Activated naive CD4-positive, alpha-beta T cell treated with anti-CD3 and anti-CD28 coated beads, Interleukin-2, amount 50 U/mL, for 24 hours (primary cell): ENCODE data around the gene GAS7.

ENCODE experiments used
- H3K27ac Mint-ChIP-seq: one replicate; pipeline ENCODE4 v1.8.0; 2021; ENCODE audit warnings: mild to moderate bottlenecking, mixed read lengths
- H3K27me3 Mint-ChIP-seq: one replicate; pipeline ENCODE4 v1.8.0; 2021; ENCODE audit warnings: mixed read lengths
- H3K36me3 Mint-ChIP-seq: one replicate; pipeline ENCODE4 v1.8.0; 2021; ENCODE audit warnings: mixed read lengths
- H3K4me1 Mint-ChIP-seq: one replicate; pipeline ENCODE4 v1.8.0; 2021; ENCODE audit warnings: mixed read lengths
- H3K4me3 Mint-ChIP-seq: one replicate; pipeline ENCODE4 v1.8.0; 2021; ENCODE audit warnings: mild to moderate bottlenecking, mixed read lengths
- H3K9me3 Mint-ChIP-seq: one replicate; pipeline ENCODE4 v1.8.0; 2021; ENCODE audit warnings: mixed read lengths

The GAS7 gene

DNA sequence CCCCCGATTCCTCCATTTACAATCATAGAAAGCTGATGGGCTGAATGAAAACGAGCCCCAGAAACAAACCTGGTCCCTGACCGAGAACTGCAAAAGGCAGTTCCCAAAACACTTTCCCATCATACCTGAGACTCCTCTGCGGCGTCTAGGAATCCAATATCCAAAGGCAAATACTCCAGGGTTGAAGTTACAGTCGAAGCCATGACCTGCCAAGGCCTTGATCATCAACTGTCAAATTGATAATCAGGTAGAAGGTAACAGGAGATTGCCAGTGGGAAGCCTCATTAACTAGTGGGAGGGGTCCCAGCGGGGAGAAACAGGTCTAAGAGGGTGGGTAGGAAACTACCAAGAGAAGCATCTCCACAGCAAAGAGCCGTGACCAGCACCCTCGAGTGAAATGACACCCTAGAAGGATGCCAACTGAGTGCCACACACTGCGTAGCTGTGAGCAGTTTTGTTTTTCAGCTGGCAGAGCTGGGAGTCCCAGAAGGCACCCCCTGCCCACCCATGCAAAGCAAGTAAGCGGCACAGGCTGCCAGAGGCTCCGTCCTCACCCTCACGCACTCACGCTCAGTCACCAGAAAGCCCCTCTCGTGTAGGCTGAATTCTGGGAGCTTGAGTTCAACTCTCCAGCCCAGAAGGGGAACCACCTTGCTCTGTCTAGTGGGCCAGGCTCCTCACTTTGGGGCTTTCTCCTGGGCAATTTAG, 146.1 kb downstream of the GAS7 start:
- Mint-ChIP-seq H3K36me3 (no peaks in the 10 kb centered on the region), H3K9me3 (no peaks in the 10 kb centered on the region), H3K27me3 (peaks cover 2% of the 10 kb centered on the region), H3K27ac (no peak overlapping the region), H3K4me3 (no peak overlapping the region), H3K4me1 (no peaks in the 10 kb centered on the region)

- Mint-ChIP-seq H3K4me1 (peaks cover 1% of the 10 kb centered on the region), H3K27me3 (peaks cover 2% of the 10 kb centered on the region), H3K4me3 (no peak overlapping the region), H3K27ac (no peak overlapping the region), H3K36me3 (no peaks in the 10 kb centered on the region), H3K9me3 (no peaks in the 10 kb centered on the region)
Measured at GRCh38 chr17:10051112-10051511, 147.3 kb downstream of the GAS7 start.

DNA sequence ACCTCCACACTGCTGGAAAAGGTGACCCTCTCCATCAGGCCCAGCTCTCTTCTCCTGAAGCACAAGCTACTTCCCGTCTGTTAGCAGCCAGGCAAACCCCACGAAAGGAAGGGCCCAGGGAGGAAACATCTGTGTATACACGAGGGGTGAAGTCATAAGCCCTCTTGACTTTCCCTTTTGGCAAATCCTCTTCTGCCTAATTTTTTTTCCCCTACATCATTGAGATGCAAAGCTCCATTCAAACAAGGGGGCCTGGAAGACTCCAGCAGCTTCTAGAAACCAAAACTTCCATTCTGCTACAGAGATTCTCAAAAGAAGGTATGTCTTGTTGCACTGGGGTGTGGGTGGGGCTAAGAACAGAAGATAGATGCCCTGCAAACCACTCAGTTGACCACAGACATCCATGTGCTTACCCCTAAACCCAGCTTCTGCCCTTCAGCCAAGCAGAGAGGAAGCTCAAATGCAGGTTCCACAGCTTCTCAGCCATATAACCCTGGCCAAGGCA, 147.8 kb downstream of the GAS7 start:
- no peak overlapping the region for H3K4me3 Mint-ChIP-seq
- no peak overlapping the region for H3K27ac Mint-ChIP-seq
- no peaks in the 10 kb centered on the region for H3K9me3 Mint-ChIP-seq
- no peaks in the 10 kb centered on the region for H3K36me3 Mint-ChIP-seq
- H3K4me1 Mint-ChIP-seq: peaks cover 3% of the 10 kb centered on the region
- H3K27me3 Mint-ChIP-seq: peaks cover 2% of the 10 kb centered on the region

DNA sequence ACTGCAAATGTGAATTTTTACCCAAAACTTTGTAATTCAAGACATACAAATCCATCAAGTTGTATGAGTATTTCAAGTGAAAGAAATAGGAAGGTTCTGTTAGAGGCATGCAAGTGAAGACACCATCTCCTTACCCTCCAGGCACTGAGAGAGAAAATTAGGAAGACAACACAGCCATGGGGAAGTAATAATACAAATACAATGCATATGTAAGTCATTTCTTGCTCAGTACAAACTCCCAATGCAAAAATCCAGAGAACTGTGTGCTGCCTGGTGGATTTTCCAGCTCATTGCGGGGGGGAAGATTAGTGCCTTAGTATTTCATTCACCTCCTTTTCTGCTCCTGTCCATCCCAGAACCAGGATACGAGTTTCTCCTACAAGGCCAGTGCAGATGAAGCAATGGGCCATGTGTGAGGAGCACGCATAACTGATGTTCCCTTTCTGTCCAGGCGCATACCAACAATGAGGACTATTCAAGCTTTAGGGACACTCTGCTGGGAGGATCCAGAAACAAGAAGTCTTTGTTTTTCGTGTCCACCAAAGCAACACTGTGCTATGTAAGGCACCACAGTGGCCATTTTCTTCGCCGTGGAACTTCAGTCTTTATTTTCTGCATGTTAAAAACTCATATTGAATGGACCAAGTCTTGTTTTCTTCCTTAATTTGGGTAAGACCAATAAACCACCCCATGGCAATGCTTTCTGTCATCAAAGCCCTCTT, 149.6 kb downstream of the GAS7 start:
- no peak overlapping the region for H3K4me3 Mint-ChIP-seq
- H3K27me3 Mint-ChIP-seq: peaks cover 2% of the 10 kb centered on the region
- no peaks in the 10 kb centered on the region for H3K36me3 Mint-ChIP-seq
- H3K4me1 Mint-ChIP-seq: peaks cover 3% of the 10 kb centered on the region
- H3K27ac Mint-ChIP-seq: no peak overlapping the region
- H3K9me3 Mint-ChIP-seq: no peaks in the 10 kb centered on the region

GRCh38 chr17:10046786-10047785, 151.3 kb downstream of the GAS7 start:
- no peaks in the 10 kb centered on the region for H3K36me3 Mint-ChIP-seq
- H3K9me3 Mint-ChIP-seq: no peaks in the 10 kb centered on the region
- no peak overlapping the region for H3K4me3 Mint-ChIP-seq
- peaks cover 2% of the 10 kb centered on the region for H3K27me3 Mint-ChIP-seq
- no peak overlapping the region for H3K27ac Mint-ChIP-seq
- H3K4me1 Mint-ChIP-seq: peaks cover 3% of the 10 kb centered on the region

- no peak overlapping the region for H3K27ac Mint-ChIP-seq
- H3K9me3 Mint-ChIP-seq: no peaks in the 10 kb centered on the region
- no peaks in the 10 kb centered on the region for H3K36me3 Mint-ChIP-seq
- H3K4me1 Mint-ChIP-seq: peaks cover 3% of the 10 kb centered on the region
- no peaks in the 10 kb centered on the region for H3K27me3 Mint-ChIP-seq
- H3K4me3 Mint-ChIP-seq: no peak overlapping the region
Measured at GRCh38 chr17:10045871-10046658, 152.3 kb downstream of the GAS7 start.

DNA sequence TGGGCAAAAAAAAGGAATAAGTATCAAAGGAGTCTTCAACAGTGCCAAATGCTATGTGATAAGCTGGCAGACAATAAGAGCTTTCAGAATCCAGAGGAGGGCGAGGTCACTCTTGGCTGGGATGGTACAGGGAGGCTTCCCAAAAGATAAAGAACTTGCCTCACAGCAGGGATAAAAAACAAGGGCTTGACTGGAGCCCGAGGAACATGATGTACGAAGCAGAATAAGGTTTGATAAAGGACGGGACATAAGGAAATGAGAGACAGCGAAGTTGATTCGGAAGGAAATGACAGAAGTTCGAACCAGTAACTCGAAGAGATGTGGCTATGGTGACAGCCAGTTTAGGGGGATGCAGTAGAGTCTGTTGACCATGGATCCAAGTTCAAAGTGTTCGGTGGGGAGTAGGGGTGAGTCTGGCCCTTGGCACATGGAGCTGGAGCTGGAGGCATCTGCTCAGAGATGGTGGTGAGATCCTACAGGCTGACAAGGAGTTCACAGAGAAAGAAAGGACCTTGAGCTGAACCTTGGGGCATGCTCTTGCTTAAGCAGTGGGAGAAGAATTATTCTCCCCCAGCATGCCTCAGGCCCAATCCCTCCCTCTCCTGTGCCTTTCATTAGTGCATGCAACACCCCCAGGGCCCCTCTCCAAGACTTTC, 155.7 kb downstream of the GAS7 start:
- H3K36me3 Mint-ChIP-seq: no peaks in the 10 kb centered on the region
- no peaks in the 10 kb centered on the region for H3K27me3 Mint-ChIP-seq
- H3K9me3 Mint-ChIP-seq: no peaks in the 10 kb centered on the region
- H3K4me3 Mint-ChIP-seq: no peak overlapping the region
- no peak overlapping the region for H3K27ac Mint-ChIP-seq
- H3K4me1 Mint-ChIP-seq: peaks cover 3% of the 10 kb centered on the region

- no peaks in the 10 kb centered on the region for H3K9me3 Mint-ChIP-seq
- no peak overlapping the region for H3K4me3 Mint-ChIP-seq
- no peaks in the 10 kb centered on the region for H3K27me3 Mint-ChIP-seq
- H3K36me3 Mint-ChIP-seq: no peaks in the 10 kb centered on the region
- peaks cover 3% of the 10 kb centered on the region for H3K4me1 Mint-ChIP-seq
- H3K27ac Mint-ChIP-seq: no peak overlapping the region
Measured at GRCh38 chr17:10041916-10042588, 156.4 kb downstream of the GAS7 start.

GRCh38 chr17:10041287-10041612, 157.2 kb downstream of the GAS7 start:
- H3K4me1 Mint-ChIP-seq: peaks cover 3% of the 10 kb centered on the region
- H3K4me3 Mint-ChIP-seq: no peak overlapping the region

DNA sequence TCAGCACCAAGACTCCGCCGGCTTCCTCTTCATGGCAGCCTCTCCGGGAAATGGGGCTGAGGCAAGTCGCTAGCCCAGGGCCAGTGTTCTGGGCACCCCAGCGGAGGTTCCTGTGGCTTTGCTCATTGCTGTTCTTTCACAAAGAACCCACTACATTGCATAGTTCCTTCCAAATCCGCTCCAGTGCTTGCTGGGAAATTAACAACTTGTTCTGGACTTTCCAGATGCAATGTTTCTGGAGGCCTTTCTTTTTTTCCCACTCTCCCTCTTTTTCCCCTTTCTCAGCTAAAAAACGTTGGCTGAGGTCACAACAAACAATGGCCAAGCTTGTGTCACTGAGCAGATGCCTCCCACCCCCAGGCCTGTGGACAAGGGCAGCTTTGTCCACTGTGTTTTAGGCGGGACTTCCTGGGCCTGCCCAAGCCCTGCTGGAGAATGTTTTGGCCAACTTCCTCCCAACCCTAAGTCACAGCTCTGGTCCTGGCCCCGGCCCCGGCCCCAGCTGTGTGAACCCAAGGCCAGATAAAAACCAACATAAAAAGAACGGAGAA, 161.8 kb downstream of the GAS7 start:
- no peaks in the 10 kb centered on the region for H3K9me3 Mint-ChIP-seq
- no peaks in the 10 kb centered on the region for H3K4me1 Mint-ChIP-seq
- H3K36me3 Mint-ChIP-seq: no peaks in the 10 kb centered on the region
- no peak overlapping the region for H3K27ac Mint-ChIP-seq
- peaks cover 2% of the 10 kb centered on the region for H3K27me3 Mint-ChIP-seq
- no peak overlapping the region for H3K4me3 Mint-ChIP-seq

More at GRCh38 chr17:10041287-10041612, 157.2 kb downstream of the GAS7 start:
- Mint-ChIP-seq H3K36me3 (no peaks in the 10 kb centered on the region), H3K27ac (no peak overlapping the region), H3K27me3 (no peaks in the 10 kb centered on the region), H3K9me3 (no peaks in the 10 kb centered on the region)

DNA sequence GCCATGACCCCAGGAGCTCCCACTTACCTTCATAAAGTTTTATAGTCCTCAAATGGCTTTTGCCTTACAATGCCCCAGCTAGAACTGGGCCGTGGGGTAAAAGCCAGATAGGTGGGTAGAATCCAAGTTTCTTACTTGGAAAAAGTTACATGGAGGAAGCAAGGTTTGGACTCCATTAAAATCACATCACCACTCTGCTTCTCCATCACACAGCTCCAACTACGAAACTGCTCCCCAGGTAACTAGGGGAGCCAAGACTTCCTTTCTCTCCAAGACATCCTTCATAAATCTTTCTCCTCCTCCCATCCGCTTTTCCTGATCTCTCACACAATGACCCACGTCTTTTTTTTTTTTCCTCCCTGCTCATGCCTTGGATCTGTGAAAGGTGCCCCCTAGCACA, 162.5 kb downstream of the GAS7 start:
- Mint-ChIP-seq H3K9me3 (no peaks in the 10 kb centered on the region), H3K27ac (no peak overlapping the region), H3K4me3 (no peak overlapping the region), H3K4me1 (no peaks in the 10 kb centered on the region), H3K36me3 (no peaks in the 10 kb centered on the region), H3K27me3 (peaks cover 2% of the 10 kb centered on the region)

DNA sequence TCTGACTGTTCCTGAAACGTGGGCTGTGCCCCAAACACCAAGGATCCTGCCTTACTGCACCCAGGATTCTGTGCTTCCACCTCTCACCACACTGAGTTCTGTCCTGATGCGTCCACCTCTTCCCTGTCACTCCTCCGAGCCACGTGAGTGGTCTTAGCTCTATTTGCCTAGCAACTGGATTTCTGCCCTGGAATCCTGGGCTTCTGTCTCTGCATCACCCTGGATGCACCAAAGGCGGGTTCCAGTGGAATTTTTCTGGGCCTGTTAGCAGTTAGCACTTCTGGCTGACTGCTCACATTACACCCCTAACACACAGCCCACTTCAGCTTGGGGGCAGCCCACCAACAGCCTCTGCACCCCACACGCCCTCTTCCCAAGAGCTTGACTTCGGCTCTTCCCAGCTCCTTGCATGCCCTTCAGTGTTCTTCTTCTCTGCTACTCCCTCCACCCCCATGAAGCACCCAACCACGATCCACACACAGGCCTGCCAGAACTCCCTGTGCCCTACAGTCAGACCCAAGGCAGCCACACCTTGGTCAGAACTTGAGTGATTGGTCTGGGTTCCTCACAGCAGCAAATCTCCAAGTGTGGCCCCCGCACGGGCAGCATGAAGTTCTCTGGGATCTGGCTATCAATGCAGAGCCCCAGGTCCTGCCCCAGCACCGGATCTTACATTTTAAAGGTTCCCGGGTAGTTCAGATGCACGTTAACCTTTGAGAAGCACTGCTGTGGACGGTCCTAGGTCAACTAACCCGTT, 163.5 kb downstream of the GAS7 start:
- no peak overlapping the region for H3K4me3 Mint-ChIP-seq
- H3K27ac Mint-ChIP-seq: no peak overlapping the region
- H3K4me1 Mint-ChIP-seq: no peaks in the 10 kb centered on the region
- H3K9me3 Mint-ChIP-seq: no peaks in the 10 kb centered on the region
- H3K27me3 Mint-ChIP-seq: peaks cover 2% of the 10 kb centered on the region
- H3K36me3 Mint-ChIP-seq: no peaks in the 10 kb centered on the region

- Mint-ChIP-seq H3K27ac (no peak overlapping the region), H3K27me3 (peaks cover 2% of the 10 kb centered on the region), H3K4me1 (no peaks in the 10 kb centered on the region)
Measured at GRCh38 chr17:10033959-10034358, 164.4 kb downstream of the GAS7 start.

More at GRCh38 chr17:10033959-10034358, 164.4 kb downstream of the GAS7 start:
- H3K4me3 Mint-ChIP-seq: no peak overlapping the region
- H3K9me3 Mint-ChIP-seq: no peaks in the 10 kb centered on the region
- H3K36me3 Mint-ChIP-seq: no peaks in the 10 kb centered on the region
